ENCODE results near the gene DCTN2. TPM values are rescaled to one million over a fixed set of nuclear protein-coding genes. Genes with fewer than 3 reads are reported as not detected.

DCTN2 gene
- total RNA-seq, 3 donors from 2014 or later: 72.3 to 84.3 (median 74.6) TPM

Other genes with a start within 250 kb of the DCTN2 start
- gene R3HDM2, start 116.1 kb downstream of the DCTN2 start, total RNA-seq: 10 to 100 TPM; 21.9 to 25.2 (median 22.3) TPM
- under 1 TPM in 2 of 3 donors, not detected in 1; 0.14 to 0.15 TPM for gene INHBC, start 112.4 kb downstream of the DCTN2 start, total RNA-seq
- gene INHBE, start 91.9 kb downstream of the DCTN2 start, total RNA-seq: under 1 TPM in 2 of 3 donors, not detected in 1; 0.24 to 0.27 TPM
- gene GLI1, start 87.4 kb downstream of the DCTN2 start, total RNA-seq: 1 to 10 TPM in 1 of 3 donors, under 1 TPM in 2; 0.46 to 1.7 (median 0.65) TPM
- 10 to 100 TPM; 54.5 to 64.6 (median 57.7) TPM for gene ARHGAP9, start 67.3 kb downstream of the DCTN2 start, total RNA-seq
- gene MARS1, start 59.1 kb downstream of the DCTN2 start, total RNA-seq: 100 to 1,000 TPM; 505 to 565 (median 534) TPM
- 10 to 100 TPM in 2 of 3 donors, 1 to 10 TPM in 1; 9.2 to 12.2 (median 10.8) TPM for gene DDIT3, start 26.7 kb downstream of the DCTN2 start, total RNA-seq
- gene MBD6, start 24.4 kb downstream of the DCTN2 start, total RNA-seq: 10 to 100 TPM; 56.3 to 59.4 (median 57.5) TPM
- gene KIF5A, start 2.9 kb upstream of the DCTN2 start, total RNA-seq: under 1 TPM; 0.56 to 0.98 (median 0.68) TPM
- gene PIP4K2C, start 44.0 kb upstream of the DCTN2 start, total RNA-seq: 10 to 100 TPM; 28.6 to 32.0 (median 29.1) TPM
- 10 to 100 TPM; 15.9 to 18.6 (median 17.0) TPM for gene DTX3, start 57.6 kb upstream of the DCTN2 start, total RNA-seq
- 1 to 10 TPM in 1 of 3 donors, under 1 TPM in 2; 0.56 to 1.6 (median 0.65) TPM for gene ARHGEF25, start 64.2 kb upstream of the DCTN2 start, total RNA-seq
- 1 to 10 TPM; 3.2 to 4.6 (median 3.6) TPM for gene B4GALNT1, start 86.0 kb upstream of the DCTN2 start, total RNA-seq
- 100 to 1,000 TPM in 2 of 3 donors, 10 to 100 TPM in 1; 86.4 to 108 (median 101) TPM for gene OS9, start 146.9 kb upstream of the DCTN2 start, total RNA-seq
- gene AGAP2, start 191.6 kb upstream of the DCTN2 start, total RNA-seq: 10 to 100 TPM; 24.4 to 28.1 (median 25.8) TPM
- gene TSPAN31, start 197.8 kb upstream of the DCTN2 start, total RNA-seq: 10 to 100 TPM; 11.5 to 14.9 (median 14.0) TPM
- gene CDK4, start 205.1 kb upstream of the DCTN2 start, total RNA-seq: 100 to 1,000 TPM; 347 to 382 (median 378) TPM
- 10 to 100 TPM; 15.7 to 17.6 (median 17.3) TPM for gene MARCHF9, start 207.9 kb upstream of the DCTN2 start, total RNA-seq
- gene CYP27B1, start 219.9 kb upstream of the DCTN2 start, total RNA-seq: 10 to 100 TPM; 18.4 to 19.6 (median 19.5) TPM
- 100 to 1,000 TPM in 2 of 3 donors, 10 to 100 TPM in 1; 98.5 to 105 (median 104) TPM for gene METTL1, start 224.9 kb upstream of the DCTN2 start, total RNA-seq
- gene EEF1AKMT3, start 225.4 kb upstream of the DCTN2 start, total RNA-seq: 1 to 10 TPM; 1.6 to 4.9 (median 2.0) TPM
- gene TSFM, start 235.6 kb upstream of the DCTN2 start, total RNA-seq: 10 to 100 TPM; 65.0 to 78.5 (median 74.5) TPM